Measurements from ENCODE around the gene MX1.
A peak's percentile ranks its signal among the peaks of the same experiment; 100 is the strongest.

Gene MX1, protein sequence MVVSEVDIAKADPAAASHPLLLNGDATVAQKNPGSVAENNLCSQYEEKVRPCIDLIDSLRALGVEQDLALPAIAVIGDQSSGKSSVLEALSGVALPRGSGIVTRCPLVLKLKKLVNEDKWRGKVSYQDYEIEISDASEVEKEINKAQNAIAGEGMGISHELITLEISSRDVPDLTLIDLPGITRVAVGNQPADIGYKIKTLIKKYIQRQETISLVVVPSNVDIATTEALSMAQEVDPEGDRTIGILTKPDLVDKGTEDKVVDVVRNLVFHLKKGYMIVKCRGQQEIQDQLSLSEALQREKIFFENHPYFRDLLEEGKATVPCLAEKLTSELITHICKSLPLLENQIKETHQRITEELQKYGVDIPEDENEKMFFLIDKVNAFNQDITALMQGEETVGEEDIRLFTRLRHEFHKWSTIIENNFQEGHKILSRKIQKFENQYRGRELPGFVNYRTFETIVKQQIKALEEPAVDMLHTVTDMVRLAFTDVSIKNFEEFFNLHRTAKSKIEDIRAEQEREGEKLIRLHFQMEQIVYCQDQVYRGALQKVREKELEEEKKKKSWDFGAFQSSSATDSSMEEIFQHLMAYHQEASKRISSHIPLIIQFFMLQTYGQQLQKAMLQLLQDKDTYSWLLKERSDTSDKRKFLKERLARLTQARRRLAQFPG

DNA sequence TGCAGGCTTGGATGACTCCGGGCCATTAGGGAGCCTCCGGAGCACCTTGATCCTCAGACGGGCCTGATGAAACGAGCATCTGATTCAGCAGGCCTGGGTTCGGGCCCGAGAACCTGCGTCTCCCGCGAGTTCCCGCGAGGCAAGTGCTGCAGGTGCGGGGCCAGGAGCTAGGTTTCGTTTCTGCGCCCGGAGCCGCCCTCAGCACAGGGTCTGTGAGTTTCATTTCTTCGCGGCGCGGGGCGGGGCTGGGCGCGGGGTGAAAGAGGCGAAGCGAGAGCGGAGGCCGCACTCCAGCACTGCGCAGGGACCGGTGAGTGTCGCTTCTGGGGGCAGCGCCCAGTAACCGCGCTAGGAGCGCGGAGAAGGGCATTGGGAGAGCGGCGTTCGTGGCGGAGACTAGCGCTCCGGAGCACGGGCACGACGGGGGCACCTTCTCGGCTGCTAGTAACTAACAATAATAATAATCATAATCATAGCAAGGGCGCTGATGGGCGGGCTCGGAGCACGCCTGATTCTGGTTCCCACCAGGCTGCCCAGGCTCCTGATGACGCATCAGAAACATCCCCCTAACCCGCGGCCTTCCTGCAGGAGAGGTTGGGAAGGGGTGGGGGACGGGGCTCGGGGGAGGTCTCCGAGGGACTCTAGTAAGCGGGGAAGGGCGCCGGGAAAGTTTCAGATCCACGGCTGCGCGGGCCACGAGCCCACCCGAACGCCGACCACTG, at the start of gene MX1:
MX1 (plus strand) TSS at position 286 of the 722 bp plus-strand sequence. CDS start 5,832 bp downstream, outside the sequence.
- H3K27me3 Mint-ChIP-seq = no peaks in the 10 kb centered on the region
- ATAC-seq = peak; percentile 96
- peak within 1 kb of the TSS; percentile 93 to 96 for H3K4me3 Mint-ChIP-seq
- H3K4me1 Mint-ChIP-seq = peaks cover 57% of the 10 kb centered on the region
- H3K9me3 Mint-ChIP-seq = no peaks in the 10 kb centered on the region
- peak within 1 kb of the TSS; percentile 98 to 99 for H3K27ac Mint-ChIP-seq
- DNase-seq = peak; percentile 83 to 89

DNA sequence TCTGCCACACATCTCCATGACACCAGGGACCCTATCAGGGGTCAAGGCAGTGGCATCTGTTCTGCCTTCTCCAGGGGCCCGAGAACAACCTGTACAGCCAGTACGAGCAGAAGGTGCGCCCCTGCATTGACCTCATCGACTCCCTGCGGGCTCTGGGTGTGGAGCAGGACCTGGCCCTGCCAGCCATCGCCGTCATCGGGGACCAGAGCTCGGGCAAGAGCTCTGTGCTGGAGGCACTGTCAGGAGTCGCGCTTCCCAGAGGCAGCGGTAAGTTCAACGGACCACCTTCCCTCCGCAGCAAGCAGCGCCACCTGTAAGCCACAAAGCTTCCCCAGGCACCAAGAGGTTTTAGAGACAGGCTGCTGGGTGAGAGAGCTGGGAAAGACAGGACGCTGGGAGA, 48.3 kb upstream of the MX1 start:
- ATAC-seq = no peak
- no peak overlapping the region for H3K27ac Mint-ChIP-seq
- no peak overlapping the region for H3K4me3 Mint-ChIP-seq

DNA sequence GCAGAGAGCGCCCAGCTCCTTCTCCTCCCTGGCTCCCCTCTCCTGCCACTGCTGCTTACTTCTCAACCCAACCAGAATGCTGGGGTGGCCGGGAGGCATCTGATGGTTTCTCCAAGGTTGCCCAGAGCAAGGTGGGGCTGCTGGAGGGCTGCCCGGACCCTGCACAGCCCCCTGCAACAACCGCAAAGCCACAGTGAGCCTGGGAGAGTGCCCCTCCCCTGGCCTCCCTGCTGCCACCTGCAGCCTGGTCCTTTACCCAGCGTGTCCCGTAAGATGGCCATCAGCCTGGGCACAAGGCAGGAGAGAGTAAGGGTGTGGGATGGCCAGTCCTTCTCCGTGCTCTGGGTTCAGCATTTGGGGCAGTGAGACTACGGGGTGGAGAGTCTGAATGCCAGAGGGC, 47.2 kb upstream of the MX1 start:
- peaks cover 18% of the 10 kb centered on the region for H3K4me1 Mint-ChIP-seq
- H3K27ac Mint-ChIP-seq = peak overlapping the region in 1 of 2 donors; percentile 82
- no peak overlapping the region for H3K4me3 Mint-ChIP-seq
- DNase-seq (no peak), ATAC-seq (no peak)
- H3K27me3 Mint-ChIP-seq = no peaks in the 10 kb centered on the region
- no peaks in the 10 kb centered on the region for H3K9me3 Mint-ChIP-seq

More for the DNA sequence above, 48.3 kb upstream of the MX1 start:
- peaks cover 29% of the 10 kb centered on the region for H3K4me1 Mint-ChIP-seq
- no peak for DNase-seq
- H3K27me3 Mint-ChIP-seq = no peaks in the 10 kb centered on the region
- no peaks in the 10 kb centered on the region for H3K9me3 Mint-ChIP-seq

DNA sequence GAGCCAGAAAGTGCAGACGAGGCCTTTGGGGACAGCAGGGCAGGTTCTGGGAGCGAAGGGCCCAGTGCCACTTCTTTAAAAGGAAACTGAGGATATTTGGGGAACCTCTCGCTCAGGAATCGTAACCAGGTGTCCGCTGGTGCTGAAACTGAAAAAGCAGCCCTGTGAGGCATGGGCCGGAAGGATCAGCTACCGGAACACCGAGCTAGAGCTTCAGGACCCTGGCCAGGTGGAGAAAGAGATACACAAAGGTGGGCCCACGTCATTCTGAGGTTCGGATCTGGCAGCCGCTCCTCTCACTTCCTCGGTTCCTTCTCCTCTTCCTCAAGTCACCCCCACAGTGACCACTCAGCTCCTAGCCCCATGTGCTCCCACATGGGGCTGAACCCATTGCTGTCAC, 46.1 kb upstream of the MX1 start:
- DNase-seq = no peak
- H3K4me3 Mint-ChIP-seq = no peak overlapping the region
- H3K4me1 Mint-ChIP-seq = peaks cover 7% of the 10 kb centered on the region
- H3K9me3 Mint-ChIP-seq = no peaks in the 10 kb centered on the region
- H3K27me3 Mint-ChIP-seq = no peaks in the 10 kb centered on the region
- no peak overlapping the region for H3K27ac Mint-ChIP-seq
- ATAC-seq = no peak

DNA sequence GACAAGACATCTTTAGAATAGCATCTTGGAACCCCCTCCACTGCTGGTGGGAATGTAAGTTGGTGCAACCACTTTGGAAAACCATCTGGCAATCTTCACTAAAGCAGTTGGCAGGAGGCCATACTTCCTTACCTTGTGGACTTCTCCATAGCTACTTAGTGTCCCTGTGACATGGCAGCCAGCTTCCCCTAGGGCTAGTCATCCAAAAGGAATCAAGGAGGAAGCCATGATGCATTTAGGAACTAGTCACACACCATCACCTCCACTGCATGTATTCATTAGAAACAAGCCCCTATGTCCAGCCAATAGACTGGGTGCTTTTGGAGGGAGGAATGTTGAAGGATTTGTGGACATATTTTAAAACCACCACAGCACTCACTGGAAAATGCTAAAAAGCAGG, 44.3 kb upstream of the MX1 start:
- Mint-ChIP-seq H3K4me1 (no peaks in the 10 kb centered on the region), H3K4me3 (no peak overlapping the region), H3K9me3 (no peaks in the 10 kb centered on the region), H3K27ac (peak overlapping the region in 1 of 2 donors; percentile 59), H3K27me3 (no peaks in the 10 kb centered on the region)
- DNase-seq (no peak), ATAC-seq (no peak)

DNA sequence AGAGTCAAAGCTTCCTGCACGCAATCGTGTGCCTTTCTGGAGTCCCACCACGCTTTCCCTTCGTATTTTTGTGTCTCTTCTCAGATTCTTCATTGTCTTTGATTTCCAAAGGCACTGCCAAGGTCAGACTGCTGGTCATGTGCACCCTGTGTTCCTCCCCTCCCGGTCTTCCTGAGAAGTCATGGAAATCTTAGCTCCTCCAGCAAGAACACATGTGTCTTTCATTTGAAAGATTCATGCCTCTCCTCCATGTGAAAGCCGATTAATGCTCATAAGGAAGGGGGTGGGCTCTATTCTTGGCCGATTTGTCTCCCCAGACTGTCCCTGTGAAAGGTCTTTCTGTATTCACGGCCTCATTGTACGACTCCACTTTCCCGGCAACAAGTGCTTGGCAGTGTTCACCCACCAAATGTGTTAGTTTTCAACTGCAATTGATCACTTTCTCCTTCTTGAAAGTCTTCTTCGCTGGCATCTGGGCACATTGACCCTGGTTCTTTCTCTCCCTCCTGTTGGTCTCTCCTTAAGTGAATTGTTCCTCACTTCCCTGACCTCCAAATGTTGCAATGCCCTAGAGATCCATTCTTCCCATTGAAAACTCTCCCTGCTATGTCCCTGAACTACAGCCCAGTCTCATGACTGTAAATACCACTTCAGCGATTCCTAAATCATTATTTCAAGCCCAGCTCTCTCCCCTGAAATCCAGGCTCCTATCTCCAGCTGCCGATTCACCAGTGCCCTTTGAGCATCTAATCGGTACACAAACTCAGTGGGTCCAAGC, 38.8 kb upstream of the MX1 start:
- no peaks in the 10 kb centered on the region for H3K9me3 Mint-ChIP-seq
- H3K27ac Mint-ChIP-seq = peak overlapping the region in 1 of 2 donors; percentile 50
- no peaks in the 10 kb centered on the region for H3K27me3 Mint-ChIP-seq
- no peak for ATAC-seq
- no peaks in the 10 kb centered on the region for H3K4me1 Mint-ChIP-seq
- no peak overlapping the region for H3K4me3 Mint-ChIP-seq
- DNase-seq = no peak

DNA sequence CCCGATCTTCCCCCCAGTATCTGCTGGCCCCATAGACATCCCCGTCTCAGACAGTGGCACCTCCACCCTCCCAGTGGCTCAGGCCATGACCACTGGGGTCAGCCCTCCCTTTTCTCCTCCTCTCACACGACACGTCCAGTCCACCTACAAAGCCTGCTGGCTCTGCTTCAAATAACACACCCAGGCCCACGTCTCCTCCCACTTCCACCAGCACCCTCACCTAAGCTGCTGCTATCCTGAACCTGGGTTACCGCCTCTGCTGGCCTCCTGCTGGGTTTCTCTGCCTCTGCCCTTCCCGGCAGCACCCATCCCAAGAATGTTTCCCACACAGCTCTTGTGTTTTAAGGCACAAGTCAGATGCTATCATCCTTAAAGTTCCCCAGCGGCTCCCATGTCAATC, 38.2 kb upstream of the MX1 start:
- H3K27me3 Mint-ChIP-seq = no peaks in the 10 kb centered on the region
- H3K9me3 Mint-ChIP-seq = no peaks in the 10 kb centered on the region
- DNase-seq (no peak), ATAC-seq (no peak)
- no peaks in the 10 kb centered on the region for H3K4me1 Mint-ChIP-seq
- H3K27ac Mint-ChIP-seq = peak overlapping the region; percentile 70 to 85
- no peak overlapping the region for H3K4me3 Mint-ChIP-seq

DNA sequence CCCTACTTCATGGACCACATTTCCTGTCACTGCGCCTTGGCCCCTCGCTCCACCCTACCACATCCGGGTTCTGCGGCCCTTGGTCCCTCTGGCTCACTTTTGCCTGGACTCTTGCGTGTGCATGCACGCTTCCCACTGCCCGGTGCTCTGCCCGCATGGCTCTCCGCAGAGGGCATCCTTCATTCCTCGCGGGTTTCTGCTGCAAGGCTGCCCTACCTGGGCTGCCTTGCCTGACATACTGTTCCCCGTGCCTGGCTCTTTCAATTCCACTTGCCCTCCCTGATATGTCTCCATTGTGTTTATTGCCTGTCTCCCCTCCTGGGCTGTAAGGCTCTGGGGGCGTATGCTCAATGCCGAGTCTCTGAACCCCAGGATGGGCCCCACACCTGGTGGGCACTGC, 37.8 kb upstream of the MX1 start:
- peak overlapping the region; percentile 70 to 85 for H3K27ac Mint-ChIP-seq
- no peaks in the 10 kb centered on the region for H3K9me3 Mint-ChIP-seq
- no peak overlapping the region for H3K4me3 Mint-ChIP-seq
- H3K27me3 Mint-ChIP-seq = no peaks in the 10 kb centered on the region
- no peaks in the 10 kb centered on the region for H3K4me1 Mint-ChIP-seq
- ATAC-seq (no peak), DNase-seq (no peak)

DNA sequence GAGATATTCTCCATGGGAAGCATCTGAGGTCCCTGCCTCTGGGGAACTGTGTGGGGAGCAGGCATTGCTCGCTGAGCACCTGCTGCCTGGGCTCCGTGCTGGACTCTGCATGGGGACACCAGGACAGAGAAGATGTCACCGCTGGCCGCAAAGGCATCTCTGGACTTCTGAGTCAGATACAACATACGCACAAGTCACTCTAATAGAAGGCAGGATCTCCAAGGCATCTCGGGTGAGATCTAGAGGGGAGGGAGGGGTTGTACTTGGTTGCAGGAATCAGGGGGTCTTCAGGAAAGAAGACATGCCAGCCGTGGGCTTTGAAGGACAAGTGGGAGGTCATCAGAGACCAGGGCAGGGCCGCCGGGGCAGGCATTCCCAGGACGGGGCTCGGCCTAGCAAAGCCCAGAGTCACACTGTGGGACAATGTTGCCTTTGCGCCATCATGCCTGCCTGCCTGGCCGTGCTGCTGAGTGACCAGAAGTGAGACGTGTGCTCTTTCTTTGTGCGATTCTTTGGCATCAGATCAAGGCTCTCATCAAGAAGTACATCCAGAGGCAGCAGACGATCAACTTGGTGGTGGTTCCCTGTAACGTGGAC, 35.9 kb upstream of the MX1 start:
- no peaks in the 10 kb centered on the region for H3K9me3 Mint-ChIP-seq
- H3K27me3 Mint-ChIP-seq = no peaks in the 10 kb centered on the region
- ATAC-seq (no peak), DNase-seq (no peak)
- no peaks in the 10 kb centered on the region for H3K4me1 Mint-ChIP-seq
- no peak overlapping the region for H3K27ac Mint-ChIP-seq
- no peak overlapping the region for H3K4me3 Mint-ChIP-seq

DNA sequence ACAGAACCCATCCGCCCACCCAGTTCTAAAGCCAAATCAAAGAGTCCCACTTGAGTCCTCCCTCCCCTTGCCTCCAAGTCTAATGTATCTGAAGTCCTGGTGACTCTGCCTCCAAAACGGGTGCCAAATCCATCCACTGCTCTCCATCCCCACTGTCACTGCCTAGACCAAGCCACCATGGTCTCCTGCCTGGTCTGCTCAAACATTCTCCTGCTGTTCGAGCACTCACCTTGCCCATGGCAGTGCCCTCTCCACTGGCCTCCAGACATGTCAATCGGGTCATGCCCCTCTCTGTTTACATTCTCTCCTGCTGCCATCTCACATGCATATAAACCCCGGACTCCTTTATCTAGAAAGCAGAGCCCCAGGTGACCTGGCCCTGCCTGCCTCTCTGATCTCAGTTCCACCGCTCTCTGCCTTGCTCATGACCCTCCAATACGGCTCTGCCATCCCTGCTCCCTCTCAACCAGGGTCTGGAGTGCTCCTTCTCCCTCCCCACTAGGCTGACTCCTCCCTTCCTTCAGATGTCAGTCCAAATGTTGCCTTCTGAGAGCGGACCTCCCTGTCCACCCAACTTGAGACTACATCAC, 32.1 kb upstream of the MX1 start:
- ATAC-seq = no peak

DNA sequence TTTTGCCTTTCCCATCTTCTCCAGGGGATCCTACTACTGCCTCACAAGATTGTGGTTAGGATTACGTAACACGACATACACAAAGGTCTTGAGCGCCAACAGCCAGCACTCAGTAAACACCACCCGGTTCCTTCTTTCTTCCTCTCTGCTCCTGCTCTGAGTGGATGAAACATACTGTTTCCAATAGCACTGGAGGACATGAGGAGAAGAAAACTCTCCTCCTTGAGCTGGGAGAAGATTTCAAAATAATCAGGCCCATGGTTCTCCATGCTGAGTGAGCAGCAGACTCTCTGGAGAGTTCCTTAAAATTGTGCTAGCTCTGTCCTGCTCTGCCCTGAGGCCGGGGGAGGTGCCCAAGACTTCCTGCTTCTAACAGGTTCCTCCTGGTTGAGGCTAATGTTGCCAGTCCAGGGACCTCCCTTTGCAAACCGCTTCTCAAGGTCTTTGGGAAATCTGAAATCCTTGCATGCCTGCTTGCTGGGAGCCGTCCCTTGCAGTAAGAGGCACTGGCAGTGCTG, 29.4 kb upstream of the MX1 start:
- Mint-ChIP-seq H3K27me3 (no peaks in the 10 kb centered on the region), H3K4me1 (no peaks in the 10 kb centered on the region), H3K27ac (peak overlapping the region in 1 of 2 donors; percentile 63), H3K4me3 (no peak overlapping the region), H3K9me3 (no peaks in the 10 kb centered on the region)
- ATAC-seq (no peak), DNase-seq (no peak)

More for the DNA sequence above, 32.1 kb upstream of the MX1 start:
- Mint-ChIP-seq H3K4me1 (no peaks in the 10 kb centered on the region), H3K27ac (peak overlapping the region in 1 of 2 donors; percentile 88), H3K4me3 (no peak overlapping the region), H3K9me3 (no peaks in the 10 kb centered on the region), H3K27me3 (no peaks in the 10 kb centered on the region)
- no peak for DNase-seq

DNA sequence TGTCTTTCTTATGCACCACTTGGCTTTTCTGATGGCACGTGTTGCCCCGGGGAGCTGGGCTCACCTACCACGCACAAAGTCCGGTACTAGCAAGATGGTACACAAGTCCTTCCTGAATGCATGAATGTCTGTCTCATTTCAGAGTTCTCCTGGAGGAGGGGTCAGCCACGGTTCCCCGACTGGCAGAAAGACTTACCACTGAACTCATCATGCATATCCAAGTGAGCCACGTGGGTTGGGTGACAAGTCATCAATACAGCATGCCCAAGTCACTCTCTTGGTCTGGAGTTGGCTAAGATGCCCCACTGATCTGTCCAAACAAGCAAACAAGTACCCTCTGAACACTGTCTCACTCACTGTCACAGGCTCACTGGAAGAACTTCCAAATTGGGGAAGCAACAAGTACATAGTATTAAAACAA, 28.6 kb upstream of the MX1 start:
- no peaks in the 10 kb centered on the region for H3K27me3 Mint-ChIP-seq
- ATAC-seq (no peak), DNase-seq (no peak)
- no peaks in the 10 kb centered on the region for H3K4me1 Mint-ChIP-seq
- no peaks in the 10 kb centered on the region for H3K9me3 Mint-ChIP-seq
- H3K4me3 Mint-ChIP-seq = no peak overlapping the region
- H3K27ac Mint-ChIP-seq = peak overlapping the region in 1 of 2 donors; percentile 9

DNA sequence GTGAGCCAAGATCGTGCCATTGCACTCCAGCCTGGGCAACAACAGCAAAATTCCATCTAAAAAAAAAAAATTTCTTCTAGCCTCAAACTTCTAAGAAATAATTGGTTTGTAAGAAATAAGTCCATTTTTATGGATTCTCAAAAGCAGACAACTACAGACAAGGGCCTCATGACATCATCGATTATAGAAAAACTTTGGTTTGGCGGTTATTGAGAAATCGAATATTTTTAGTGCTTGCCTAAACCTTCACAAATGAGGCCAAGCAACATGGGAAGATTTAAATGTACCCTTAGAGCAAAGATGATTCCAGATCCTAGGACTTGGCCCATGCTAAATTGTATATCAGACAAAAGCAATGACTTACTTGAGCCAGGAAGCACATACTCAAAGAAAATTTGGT, 27.8 kb upstream of the MX1 start:
- no peaks in the 10 kb centered on the region for H3K4me1 Mint-ChIP-seq
- no peaks in the 10 kb centered on the region for H3K27me3 Mint-ChIP-seq
- DNase-seq (no peak), ATAC-seq (no peak)
- H3K9me3 Mint-ChIP-seq = no peaks in the 10 kb centered on the region
- no peak overlapping the region for H3K27ac Mint-ChIP-seq
- H3K4me3 Mint-ChIP-seq = no peak overlapping the region

DNA sequence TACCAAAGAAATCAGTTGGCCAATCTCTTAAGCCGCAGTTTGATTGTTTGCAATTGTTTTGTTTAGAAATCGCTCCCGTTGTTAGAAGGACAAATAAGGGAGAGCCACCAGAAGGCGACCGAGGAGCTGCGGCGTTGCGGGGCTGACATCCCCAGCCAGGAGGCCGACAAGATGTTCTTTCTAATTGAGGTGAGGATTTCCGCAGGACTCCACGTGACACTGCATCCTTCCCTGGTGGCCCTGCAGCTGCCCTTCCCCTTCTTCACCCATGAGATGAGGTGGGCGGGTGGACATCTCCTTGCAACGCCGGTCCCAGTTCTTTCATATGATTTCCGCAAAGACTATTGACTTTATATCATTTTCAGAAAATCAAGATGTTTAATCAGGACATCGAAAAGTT, 27.2 kb upstream of the MX1 start:
- no peaks in the 10 kb centered on the region for H3K27me3 Mint-ChIP-seq
- H3K9me3 Mint-ChIP-seq = no peaks in the 10 kb centered on the region
- no peak for DNase-seq
- no peak overlapping the region for H3K4me3 Mint-ChIP-seq
- no peak for ATAC-seq
- no peaks in the 10 kb centered on the region for H3K4me1 Mint-ChIP-seq
- H3K27ac Mint-ChIP-seq = no peak overlapping the region

Measured in stimulated activated naive CD8-positive, alpha-beta T cell treated with anti-CD3 and anti-CD28 coated beads, Interleukin-15, amount 100 ng/mL, for 72 hours (primary cell).